Tibial nerve (tissue), 4 donors: Measurements from ENCODE around the gene PLA1A.

Source experiments
- EP300 ChIP-seq, 2 donors: sonication (generic); formaldehyde crosslinking; IDR thresholded peaks; one replicate each; pipeline ENCODE4 v1.6.1; 2017; ENCODE audit warnings: antibody characterized with exemption in 2 of 2, mild to moderate bottlenecking in 1 of 2
- POLR2A ChIP-seq, 2 donors: fragments of 450-650 bp; IDR thresholded peaks; one replicate each; pipeline ENCODE4 v1.6.1; 2017; ENCODE audit warnings: antibody characterized with exemption in 2 of 2, mild to moderate bottlenecking in 2 of 2, moderate library complexity in 2 of 2
- TF ChIP-seq, protein P1 (sequence below), 5 experiments: fragments of 200-600 bp in 3 of 5; fragments of 450-650 bp in 2 of 5; sonication (generic) in 3 of 5; IDR thresholded peaks; one replicate each; pipeline ENCODE4 v1.5.1; 2016 to 2019; ENCODE audit warnings: antibody characterized with exemption in 5 of 5, mild to moderate bottlenecking in 3 of 5, moderate library complexity in 2 of 5

DNA sequence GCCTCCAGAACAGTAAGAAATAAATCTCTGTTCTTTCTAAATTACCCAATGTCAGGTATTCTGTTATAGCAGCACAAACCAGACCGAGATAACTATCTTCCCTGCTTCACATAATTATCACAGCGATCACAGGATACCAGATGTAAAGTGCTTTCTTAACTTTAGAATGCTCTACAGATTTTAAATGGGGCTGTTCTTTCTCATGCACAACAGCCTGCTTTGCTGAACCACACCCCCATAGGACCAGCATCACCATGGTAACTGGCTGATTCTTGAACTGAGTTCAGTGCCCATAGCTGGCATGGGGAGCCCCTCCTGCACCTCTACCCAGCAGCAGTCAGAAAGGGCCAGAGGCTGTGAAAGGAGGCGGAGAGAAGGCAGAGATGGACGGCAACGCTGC is 46.1 kb upstream of the PLA1A start:
- no peak for TF ChIP-seq POLR2A (IDR thresholded peaks at IDR 0.05)
- TF ChIP-seq, protein P1, sequence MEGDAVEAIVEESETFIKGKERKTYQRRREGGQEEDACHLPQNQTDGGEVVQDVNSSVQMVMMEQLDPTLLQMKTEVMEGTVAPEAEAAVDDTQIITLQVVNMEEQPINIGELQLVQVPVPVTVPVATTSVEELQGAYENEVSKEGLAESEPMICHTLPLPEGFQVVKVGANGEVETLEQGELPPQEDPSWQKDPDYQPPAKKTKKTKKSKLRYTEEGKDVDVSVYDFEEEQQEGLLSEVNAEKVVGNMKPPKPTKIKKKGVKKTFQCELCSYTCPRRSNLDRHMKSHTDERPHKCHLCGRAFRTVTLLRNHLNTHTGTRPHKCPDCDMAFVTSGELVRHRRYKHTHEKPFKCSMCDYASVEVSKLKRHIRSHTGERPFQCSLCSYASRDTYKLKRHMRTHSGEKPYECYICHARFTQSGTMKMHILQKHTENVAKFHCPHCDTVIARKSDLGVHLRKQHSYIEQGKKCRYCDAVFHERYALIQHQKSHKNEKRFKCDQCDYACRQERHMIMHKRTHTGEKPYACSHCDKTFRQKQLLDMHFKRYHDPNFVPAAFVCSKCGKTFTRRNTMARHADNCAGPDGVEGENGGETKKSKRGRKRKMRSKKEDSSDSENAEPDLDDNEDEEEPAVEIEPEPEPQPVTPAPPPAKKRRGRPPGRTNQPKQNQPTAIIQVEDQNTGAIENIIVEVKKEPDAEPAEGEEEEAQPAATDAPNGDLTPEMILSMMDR (IDR thresholded peaks at IDR 0.05) = no peak
- no peak for TF ChIP-seq EP300 (IDR thresholded peaks at IDR 0.05)
